ENCODE results near the gene LATS1. TPM values are rescaled to one million over a fixed set of nuclear protein-coding genes. Genes with fewer than 3 reads are reported as not detected.

LATS1 gene
- total and polyA plus RNA-seq, 2 of the 8 experiments (the other 6 are each of a cell fraction or from before 2014, with no cell fraction given), result 8.9 to 21.7 TPM

GRCh38 chr6:149681209-149681608 is 36.7 kb downstream of the LATS1 start (continued):
- TF ChIP-seq SP2 (IDR thresholded peaks at IDR 0.05; ENCODE audit: low read length) (no peak), SIRT6 (IDR thresholded peaks at IDR 0.05; ENCODE audit: low read length) (no peak)

Data from H1 (cell line).